ENCODE data around the gene EPHB2.
A peak's percentile ranks its signal among the peaks of the same experiment; 100 is the strongest.
"Not testable (repeated sequence)": the region's sequence is repeated elsewhere in the genome, so short reads cannot be mapped to it uniquely, and the experiment has no call there.

Gene EPHB2

DNA sequence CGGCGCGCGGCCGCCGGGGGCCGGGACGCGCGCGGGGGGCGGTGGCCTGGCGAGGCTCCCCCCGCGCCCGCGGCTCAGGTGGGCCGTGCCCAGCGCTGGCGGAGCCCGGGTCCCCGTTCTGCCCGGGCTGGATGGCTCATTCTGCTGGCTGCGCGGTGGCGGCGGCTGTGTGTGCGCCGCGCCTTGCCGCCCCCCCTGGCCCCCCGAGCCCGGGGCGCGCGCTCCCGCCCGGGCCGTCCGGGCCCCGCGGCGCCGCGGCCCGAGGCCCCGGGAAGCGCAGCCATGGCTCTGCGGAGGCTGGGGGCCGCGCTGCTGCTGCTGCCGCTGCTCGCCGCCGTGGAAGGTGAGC, at the start of gene EPHB2:
EPHB2 (plus strand) TSS at position 139 of the 349 bp plus-strand sequence; CDS start at position 283, 144 bp downstream.
- peak in 42 of 56 donors; percentile 14 to 77 (median 56) for DNase-seq

DNA sequence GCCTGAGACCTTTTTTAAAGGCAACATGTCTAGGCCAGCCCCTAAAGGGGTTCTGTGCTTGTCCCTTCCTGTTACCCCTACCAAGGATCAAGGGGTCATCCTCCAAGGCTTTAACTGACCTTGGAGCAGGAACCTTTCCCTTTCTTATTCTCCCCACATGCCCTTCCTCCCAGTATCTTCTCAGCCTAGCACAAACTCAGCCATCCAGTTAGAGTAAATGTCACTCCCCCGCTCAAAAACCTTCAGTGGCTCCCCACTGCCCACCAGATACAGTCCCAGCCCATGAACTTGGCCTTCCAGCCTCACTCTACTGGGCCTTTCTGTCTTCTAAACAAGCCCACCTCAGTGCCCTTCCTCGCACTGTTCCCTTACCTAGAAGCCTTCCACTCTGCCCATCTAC, 48.8 kb upstream of the EPHB2 start:
- no peak for DNase-seq

DNA sequence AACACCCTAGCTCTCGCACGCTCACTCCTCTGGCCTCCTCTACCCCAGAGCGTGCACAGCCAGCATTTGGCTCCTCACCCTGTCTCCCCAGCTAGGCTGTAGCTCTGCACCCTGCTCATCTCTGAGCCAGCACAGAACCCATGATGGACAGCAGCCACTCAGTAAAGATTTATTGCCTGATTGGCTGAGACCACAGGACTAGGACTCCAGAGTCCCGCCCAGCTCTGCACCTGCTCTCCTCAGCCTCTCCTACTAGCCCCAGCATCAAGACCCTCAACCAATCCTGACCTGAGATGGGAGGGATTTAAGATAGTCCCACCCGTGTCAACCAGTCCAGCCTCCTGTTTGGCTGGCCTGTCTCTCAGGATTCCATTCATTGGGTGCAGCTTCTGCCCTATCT, 48.3 kb upstream of the EPHB2 start:
- peak in 22 of 56 donors; percentile 7 to 45 (median 21) for DNase-seq

DNA sequence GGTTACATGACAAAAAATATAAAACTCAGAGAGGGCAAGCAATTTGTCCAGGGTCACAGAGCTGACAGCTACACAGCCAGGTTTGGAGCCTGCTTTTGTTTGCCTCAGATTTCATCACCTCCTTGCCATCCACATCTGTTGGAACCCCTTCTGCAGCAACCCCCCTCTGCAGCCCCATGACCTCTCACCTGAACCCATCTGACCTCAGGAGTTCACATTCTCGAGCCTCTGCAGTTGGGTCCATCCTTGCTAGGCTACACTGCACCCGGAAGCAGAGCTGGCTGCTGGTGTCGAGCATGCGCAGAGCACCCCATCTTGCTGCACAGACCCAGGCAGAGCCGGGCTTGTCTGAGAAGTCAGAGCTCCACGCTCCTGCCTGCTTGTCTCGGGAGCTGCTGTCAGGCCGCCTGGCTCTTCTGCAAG, 47.6 kb upstream of the EPHB2 start:
- no peak for DNase-seq

DNA sequence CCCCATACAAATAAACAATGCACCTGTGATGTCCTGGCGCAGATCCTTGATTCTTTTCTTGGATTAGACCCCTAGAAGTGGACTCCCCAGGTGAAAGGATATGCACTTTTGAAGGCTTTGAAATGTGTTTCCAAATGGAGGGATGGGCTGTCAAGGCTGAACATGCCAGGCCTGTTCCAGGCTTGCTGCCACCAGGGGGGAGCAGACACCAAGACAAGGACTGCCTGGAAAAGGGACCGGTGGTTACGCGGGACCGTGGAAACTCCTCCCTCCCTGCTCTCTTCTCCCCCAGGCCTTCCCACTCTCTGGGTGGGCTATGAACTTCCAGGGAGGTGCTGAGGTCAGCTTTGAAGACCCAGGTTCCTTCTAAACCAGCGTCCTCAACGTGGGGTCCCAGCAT, 44.9 kb upstream of the EPHB2 start:
- DNase-seq = peak in 6 of 56 donors; percentile 1 to 38 (median 16)

DNA sequence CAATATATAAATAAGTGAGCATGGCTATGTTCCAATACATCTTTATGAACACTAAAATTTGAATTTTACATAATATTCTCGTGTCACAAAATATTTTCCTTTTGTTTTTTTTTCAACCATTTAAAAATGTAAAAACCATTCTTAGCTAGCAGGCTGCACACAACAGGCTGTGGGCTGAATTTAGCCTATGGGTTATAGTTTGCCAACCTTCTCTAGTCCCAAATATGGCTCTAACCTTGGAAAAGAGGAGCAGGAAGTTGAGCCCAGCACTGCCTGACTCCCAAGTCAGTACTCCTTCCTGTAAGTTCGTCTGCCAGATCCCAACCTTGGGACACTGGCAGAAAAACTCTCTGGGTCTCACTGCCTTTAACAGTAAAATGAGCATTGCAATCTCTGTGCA, 44.2 kb upstream of the EPHB2 start:
- no peak for DNase-seq

DNA sequence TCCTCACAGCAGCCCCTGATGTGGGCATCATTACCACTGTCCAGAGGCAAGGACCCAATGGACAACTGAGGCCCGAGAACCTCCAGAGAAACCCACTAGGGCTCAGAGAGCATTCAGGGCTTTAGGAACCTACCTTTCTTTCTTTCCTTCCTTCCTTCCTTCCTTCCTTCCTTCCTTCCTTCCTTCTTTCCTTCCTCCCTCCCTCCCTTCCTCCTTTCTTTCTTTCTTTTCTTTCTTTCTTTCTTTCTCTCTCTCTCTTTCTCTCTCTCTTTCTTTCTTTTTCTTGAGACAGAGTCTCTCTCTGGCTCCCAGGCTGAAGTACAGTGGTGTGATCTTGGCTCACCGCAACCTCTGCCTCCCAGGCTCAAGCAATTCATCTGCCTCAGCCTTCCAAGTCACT, 41.8 kb upstream of the EPHB2 start:
- DNase-seq = not testable (repeated sequence)

DNA sequence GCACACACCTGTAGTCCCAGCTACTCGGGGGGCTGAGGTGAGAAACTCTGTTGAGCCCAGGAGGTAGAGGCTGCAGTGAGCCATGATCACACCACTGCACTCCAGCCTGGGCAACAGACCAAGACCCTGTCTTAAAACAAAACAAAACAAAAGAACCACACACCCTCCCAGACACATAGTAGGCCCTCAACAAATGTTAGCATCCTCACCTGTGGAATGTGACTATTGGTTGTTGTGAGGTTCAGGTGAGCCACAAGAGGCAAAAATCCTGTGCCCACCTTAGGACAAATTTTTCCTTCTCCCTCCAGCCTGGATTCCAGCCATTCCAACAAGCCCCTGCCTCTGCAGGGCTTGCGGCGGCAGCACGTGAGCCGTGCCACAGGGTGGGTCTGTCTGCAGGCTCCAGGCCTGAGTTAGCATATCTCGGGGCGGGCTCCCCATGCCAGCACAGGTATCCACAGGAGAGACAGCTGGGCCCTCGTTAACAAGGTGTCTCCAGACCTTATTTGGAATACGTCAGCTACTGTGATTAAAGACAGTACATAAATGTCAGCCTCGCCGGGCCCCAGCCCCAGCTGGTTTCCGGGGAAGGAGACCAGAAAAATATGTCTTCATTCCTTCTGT, 40.2 kb upstream of the EPHB2 start:
- no peak for DNase-seq

DNA sequence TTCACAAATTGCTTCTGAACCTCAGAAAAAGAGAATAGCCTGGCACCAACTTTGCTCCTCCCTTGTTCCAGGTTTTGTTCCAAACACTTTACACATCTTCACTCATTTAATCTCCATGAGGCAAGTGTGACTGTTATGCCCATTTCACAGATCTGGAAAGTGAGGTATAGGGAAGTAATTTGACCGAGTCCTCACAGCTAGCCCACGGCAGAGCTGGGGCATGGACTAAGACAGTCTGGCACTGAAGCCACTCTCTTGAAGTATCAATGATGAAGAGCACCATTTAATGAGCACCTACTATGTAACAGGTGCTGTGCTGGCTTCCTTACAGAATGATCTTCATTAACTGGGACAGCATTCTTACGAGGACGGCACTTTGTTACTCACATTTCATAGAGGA, 38.6 kb upstream of the EPHB2 start:
- DNase-seq = no peak

DNA sequence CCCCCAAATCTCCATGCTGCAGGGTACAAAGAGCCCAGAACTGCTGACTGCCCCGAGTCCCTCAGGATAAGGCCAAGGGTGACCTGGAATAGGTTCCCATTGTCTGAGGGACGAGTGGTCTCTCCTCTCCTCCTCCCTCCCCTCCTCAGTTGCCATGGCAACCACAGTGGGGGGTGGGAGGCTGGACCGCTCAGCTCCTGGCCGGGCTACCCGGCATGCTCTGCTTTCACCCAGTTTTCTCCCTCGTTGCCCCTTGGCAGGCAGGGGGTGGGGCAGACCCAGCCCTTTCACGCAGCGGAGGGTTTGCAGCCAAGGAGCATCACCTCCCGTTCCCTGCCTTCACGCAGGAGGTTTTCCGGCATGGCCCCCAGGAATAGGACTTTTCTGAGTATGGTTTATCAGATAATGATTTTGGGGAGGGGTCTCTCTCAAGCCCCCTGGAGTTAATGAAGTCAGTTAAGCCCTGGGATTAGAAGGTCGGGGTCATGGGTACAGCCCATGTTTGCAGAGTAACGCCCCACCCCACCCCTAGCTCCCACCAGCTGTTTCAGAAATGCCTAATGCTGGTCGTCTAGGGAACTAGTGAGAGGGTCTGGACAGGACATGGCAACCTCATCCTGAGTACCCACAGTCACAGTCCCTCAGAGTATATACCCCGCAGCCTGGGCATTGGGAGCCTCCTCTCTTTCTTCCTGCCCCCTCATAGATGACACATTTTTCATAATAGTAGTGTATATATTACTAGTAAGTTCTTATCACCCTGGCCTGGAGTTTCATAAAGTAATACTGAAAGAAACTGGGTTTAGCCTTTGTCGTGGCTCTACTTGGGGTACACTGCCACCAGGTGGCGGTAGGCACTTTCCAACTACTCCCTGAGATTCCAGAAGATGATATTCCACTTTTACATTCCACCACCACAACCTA, 36.9 kb upstream of the EPHB2 start:
- DNase-seq = peak in 30 of 56 donors; percentile 1 to 79 (median 25)

DNA sequence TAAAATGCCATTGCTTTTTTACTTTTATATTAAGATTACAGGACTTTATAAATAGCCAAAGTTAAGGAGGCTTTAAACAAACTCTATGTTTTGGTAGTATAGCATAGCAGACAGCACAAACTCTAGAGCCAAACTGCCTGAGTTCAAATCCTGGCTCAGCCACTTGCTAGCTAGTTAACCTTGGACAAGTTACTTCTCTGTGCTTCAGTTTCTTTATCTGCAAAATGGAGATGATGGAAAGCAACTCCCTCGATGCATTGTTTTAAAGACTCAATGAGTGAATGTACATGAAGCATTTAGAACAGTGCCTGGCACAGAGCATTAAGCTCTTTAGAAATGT, 36.3 kb upstream of the EPHB2 start:
- no peak for DNase-seq

DNA sequence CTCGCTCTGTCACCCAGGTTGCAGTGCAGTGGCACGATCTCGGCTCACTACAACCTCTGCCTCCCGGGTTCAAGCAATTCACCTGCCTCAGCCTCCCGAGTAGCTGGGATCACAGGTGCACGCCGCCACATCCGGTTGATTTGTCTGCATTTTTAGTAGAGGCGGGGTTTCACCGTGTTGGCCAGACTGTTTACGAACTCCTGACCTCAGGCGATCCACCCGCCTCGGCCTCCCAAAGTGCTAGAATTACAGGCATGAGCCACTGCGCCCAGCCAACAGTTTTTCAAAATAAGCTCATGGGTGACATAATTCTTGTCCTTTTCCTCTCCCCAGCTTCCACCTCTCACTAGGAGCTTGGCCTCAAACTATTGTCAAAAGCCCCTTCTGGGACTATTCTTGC, 34.5 kb upstream of the EPHB2 start:
- not testable (repeated sequence) for DNase-seq

DNA sequence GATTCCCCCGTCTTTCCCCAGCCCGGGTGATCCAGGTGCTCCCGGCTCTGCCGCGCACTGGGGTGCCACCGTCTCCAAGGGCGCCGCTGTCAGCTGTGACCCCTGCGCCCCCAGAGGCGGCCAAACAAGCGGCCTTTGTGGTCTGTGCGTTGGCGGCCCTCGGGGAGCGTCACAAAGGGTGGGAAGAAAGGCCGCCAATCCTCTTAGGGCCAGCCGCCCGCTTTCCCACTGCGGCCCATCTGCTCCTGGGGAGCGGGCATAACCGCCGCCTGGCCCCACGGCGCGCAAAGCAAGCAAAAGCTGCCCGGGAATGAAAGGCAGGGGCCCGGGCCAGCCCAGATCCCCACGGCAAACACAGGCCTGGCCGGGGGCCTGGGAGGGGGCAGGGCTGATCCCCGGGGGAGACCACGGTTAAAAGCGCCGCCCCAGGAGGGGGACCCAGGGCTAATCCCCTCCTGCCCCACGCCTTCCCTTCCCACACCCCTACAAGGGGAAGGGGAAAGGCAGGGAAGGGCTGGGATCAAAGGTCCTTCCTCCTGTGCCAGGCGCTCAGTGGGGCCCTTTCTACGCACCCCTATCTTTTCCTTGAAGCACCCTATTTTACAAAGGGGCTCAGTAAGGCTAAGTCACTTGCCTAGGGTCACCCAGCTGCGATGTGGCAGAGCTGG, 33.6 kb upstream of the EPHB2 start:
- peak in 7 of 56 donors; percentile 2 to 26 (median 15) for DNase-seq

DNA sequence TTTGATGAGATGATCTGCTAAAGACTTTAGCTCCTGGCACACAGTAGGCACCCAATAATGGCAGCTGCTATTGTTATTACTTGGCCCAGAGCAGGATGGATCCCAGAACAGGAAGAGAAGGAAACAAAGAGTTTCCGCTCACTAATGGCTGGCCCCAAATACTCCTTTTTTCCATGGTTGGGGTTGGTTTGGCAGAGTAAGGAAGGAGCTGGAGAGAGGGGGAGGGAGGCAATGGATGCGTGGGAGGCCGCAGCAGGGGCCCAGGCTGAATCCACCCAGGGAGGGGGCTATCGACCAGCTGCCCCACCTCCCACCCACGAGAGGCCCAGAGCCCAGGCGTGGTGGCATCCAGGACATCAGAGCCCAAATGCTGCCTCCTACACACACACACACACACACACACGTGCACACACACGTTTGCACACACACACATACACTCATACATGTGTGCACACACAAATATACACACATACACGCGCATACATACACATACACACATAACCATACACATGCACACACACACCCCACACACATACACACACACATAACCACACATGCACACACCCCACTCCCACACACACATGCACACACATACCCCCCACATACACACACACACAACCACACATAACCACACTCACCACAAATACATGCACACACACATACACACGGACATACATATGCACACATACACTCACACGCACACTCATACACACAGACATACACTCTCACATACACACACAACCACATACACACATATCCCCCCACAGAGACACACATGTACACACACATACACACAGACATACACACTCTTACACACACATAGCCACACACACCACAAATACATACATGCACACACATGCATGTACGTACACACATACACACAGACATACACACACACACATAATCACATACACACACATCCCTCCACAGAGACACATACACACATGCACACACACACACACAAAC, 32.4 kb upstream of the EPHB2 start:
- DNase-seq = no peak

DNA sequence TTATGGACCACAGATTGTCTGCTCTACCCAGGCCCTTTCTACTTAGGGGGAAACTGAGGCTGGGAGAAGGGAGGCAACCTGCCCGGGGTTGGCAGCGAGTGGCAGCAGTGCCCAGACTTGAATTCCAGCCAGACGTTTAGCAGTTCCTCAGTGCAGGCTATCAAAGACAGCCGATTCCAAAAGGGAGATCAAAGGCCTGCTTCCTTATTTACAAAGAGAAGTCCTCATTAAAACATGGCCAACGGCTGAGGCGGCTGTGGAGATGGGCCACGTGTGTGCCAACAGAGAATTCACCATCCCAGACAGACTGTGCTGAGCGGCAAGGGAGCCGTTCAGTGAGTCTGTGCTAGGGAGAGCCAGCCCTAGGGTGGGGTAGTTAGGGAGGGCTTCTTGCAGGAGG, 29.9 kb upstream of the EPHB2 start:
- no peak for DNase-seq

DNA sequence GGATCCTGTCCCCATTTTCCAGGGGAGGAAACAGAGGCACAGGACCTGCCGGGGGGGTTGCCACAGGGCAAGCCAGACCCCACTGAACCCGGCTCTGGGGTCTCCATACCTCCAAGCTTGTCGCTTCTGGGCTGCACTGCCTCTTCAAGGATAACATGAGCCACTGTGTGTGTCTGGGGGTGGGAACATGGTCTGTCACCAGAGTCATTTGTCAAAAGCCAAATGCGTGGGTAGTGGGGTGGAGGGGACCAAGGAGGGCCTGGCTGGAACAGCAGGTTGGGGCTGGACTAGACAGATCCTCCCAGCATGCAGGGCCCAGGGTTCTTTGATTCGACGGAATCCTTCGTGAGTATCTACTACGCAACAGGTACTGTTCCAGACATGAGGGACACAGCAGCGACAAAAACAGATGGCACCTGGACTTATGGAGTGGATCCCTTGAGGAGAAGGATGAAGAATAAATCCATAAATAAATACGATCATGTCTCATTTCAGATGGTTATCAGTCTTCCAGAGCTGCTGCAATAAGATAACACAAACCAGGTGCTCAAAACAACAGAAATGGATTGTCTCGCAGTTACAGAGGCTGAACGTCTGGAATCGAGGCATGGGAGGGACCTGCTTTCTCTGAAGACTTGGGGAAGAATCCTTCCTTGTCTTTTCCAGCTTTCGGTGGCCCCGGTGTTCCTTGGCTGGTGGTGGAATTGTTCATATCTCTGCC, 28.9 kb upstream of the EPHB2 start:
- DNase-seq = no peak

DNA sequence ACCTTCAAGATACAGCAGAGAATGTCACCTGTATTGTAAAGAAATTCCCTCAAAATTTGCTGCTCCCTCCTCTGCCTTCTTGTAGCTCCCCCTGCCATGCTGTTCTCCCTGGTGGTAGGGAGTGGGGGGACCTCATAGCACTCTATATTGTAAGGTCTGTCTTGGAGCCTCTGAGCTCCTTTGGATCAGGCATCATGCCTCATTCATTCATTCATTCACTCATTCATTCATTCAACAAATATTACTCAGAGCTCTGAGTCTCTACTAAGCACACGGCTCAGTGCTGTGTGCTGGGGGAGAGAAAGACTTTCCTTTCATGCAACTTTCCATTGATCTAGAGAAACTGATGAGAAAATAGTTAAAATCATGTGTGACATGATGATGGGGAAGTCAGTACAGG, 27.1 kb upstream of the EPHB2 start:
- no peak for DNase-seq

DNA sequence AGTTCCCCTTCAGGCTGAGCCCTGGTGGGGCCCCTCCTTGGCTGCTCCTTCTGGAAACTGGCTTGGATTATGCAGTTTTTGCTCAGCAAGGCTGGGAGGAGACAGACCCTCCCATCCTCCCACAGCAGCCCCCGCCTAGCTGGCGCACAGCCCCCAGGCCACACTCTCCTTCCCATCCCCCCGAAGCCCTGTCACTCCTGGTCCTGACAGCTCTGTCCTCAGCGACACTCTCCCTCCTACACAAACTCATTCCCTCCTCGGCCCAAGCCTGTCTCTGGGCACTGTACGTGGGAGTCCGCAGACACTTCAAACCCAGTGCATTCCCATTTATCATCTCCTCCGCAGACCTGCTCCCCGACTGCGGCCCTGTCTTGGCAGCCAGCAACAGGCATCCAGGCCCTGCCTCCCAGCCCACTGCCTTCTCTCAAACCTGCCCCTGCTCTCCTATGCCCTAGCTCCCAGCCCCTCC, 25.0 kb upstream of the EPHB2 start:
- DNase-seq = no peak

DNA sequence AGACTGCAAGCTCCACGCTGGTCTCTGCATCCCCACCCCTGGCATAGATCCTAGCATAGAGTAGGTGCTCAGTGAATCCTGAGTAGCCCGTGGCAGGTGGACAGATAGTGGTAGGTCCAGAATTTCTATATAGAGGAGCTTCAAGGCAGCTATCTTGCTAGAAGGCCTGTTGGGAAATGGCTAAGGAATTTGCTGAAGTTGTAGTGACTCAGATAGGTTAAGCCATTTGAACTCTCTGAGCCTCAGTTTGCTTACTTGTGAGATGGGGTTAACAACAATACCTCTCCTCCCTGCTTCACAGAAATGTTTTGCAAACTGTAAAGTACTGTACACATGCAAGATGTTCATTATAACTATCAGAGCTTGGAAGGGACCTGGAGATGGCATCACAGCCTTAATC, 23.4 kb upstream of the EPHB2 start:
- no peak for DNase-seq

DNA sequence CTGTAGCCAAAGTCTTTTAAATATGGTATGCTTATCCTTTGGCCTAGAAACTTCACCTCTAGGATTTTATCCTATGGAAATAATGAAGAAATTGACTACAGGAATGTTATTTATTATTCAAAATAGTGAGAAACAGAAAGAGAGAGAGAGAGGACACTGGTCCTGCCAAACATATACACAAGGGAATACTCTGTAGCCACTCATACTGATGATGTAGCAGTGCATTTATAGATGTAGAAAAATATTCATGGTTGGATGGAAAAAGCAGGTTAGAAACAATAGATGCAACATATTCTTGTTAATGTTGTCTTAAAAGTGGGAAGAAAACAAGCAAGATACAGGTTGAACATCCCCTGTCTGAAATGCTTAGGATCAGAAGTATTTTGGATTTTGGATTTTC, 22.2 kb upstream of the EPHB2 start:
- DNase-seq = no peak
